ENCODE results near the gene F3. TPM values are rescaled to one million over a fixed set of nuclear protein-coding genes. Genes with fewer than 3 reads are reported as not detected.

Gene F3
- total RNA-seq, 1 experiment from 2014 or later = 296 TPM

DNA sequence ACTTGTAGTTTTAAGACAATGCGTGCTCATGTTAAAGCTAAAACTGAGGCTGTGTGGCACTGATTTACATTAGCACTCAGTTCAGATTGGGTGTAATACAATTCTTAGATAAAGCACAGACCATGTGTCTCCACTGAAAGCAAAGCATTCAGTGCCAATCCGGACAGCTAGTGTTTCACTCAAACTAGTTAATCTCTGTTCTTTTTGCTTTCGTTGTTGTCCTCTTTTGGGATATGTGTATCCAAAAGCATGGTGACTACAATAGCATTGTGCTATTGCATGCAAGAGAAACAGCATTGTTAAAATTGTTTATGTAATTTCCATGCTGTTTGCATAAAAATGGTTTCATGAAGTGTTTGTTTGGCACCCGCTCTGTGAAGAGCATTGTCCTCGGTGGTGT, 54.6 kb downstream of the F3 start:
- CTCF ChIA-PET = interaction anchor here (0.7 to 3.0 kb wide), 4 partner anchors 16 to 318 kb away, joined by 3 to 26 read pairs (median 4); no protein-coding TSS in a partner anchor

GRCh38 chr1:94481473-94481933, 60.1 kb downstream of the F3 start:
- H3K36me3 Mint-ChIP-seq (ENCODE audit: insufficient read depth, unreplicated experiment) = peaks cover 46% of the 10 kb centered on the region
- ChIA-PET CTCF (interaction anchor here (0.6 to 4.7 kb wide), 21 partner anchors 8 to 1304 kb away, joined by 3 to 100 read pairs (median 4); no protein-coding TSS in a partner anchor), POLR2A (interaction anchor here (0.7 to 1.0 kb wide), 2 partner anchors 11 to 323 kb away, joined by 3 to 4 read pairs; no protein-coding TSS in a partner anchor)
- no peaks in the 10 kb centered on the region for H3K27me3 Mint-ChIP-seq (ENCODE audit: insufficient read depth, unreplicated experiment)
- no peaks in the 10 kb centered on the region for H3K9me3 Mint-ChIP-seq (ENCODE audit: unreplicated experiment)
- H3K4me3 Mint-ChIP-seq (ENCODE audit: unreplicated experiment) = no peak overlapping the region
- H3K4me1 Mint-ChIP-seq (ENCODE audit: insufficient read depth, unreplicated experiment) = no peaks in the 10 kb centered on the region
- intact Hi-C loops (cut with micrococcal nuclease) = loop anchor here (1.0 kb wide), 3 partner anchors 321 to 562 kb away; no protein-coding TSS in a partner anchor
- DNase-seq (ENCODE audit: unreplicated experiment) = peak; percentile 78
- H3K27ac Mint-ChIP-seq (ENCODE audit: low read depth, unreplicated experiment) = no peak overlapping the region
- TF ChIP-seq, protein P1, sequence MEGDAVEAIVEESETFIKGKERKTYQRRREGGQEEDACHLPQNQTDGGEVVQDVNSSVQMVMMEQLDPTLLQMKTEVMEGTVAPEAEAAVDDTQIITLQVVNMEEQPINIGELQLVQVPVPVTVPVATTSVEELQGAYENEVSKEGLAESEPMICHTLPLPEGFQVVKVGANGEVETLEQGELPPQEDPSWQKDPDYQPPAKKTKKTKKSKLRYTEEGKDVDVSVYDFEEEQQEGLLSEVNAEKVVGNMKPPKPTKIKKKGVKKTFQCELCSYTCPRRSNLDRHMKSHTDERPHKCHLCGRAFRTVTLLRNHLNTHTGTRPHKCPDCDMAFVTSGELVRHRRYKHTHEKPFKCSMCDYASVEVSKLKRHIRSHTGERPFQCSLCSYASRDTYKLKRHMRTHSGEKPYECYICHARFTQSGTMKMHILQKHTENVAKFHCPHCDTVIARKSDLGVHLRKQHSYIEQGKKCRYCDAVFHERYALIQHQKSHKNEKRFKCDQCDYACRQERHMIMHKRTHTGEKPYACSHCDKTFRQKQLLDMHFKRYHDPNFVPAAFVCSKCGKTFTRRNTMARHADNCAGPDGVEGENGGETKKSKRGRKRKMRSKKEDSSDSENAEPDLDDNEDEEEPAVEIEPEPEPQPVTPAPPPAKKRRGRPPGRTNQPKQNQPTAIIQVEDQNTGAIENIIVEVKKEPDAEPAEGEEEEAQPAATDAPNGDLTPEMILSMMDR (IDR thresholded peaks at IDR 0.05; ENCODE audit: unreplicated experiment) = peak; percentile 71
- no TSS peak for BruUV-seq (replicated peaks)

More for the DNA sequence above, 54.6 kb downstream of the F3 start:
- intact Hi-C loops (cut with micrococcal nuclease) = no loop called here
- Mint-ChIP-seq H3K27ac (ENCODE audit: low read depth, unreplicated experiment) (no peak overlapping the region), H3K36me3 (ENCODE audit: insufficient read depth, unreplicated experiment) (peaks cover 33% of the 10 kb centered on the region), H3K4me1 (ENCODE audit: insufficient read depth, unreplicated experiment) (no peaks in the 10 kb centered on the region), H3K27me3 (ENCODE audit: insufficient read depth, unreplicated experiment) (no peaks in the 10 kb centered on the region), H3K4me3 (ENCODE audit: unreplicated experiment) (no peak overlapping the region), H3K9me3 (ENCODE audit: unreplicated experiment) (no peaks in the 10 kb centered on the region)
- POLR2A ChIA-PET = no interaction called here
- no TSS peak for BruUV-seq (replicated peaks)
- DNase-seq (ENCODE audit: unreplicated experiment) = no peak
- TF ChIP-seq, protein P1 (IDR thresholded peaks at IDR 0.05; ENCODE audit: unreplicated experiment) = no peak

DNA sequence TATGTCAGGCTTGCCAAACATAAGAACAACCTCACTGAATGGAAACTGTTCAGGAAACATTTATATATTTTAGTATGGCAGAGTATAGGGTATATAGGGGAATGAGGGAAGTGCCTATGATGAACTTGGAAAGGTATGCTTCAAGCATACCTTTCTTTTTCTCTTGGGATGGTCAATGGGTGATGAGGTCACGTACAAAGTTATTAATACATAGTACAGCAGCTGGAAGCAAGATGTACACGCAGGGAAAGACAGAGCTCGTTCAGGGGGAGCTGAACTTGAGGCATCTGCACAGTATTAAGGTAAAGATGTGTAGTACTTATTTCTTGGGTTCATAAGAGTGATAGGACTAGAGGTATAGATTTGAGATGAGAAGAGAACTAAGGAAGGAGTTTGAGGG, 61.9 kb downstream of the F3 start:
- Mint-ChIP-seq H3K36me3 (ENCODE audit: insufficient read depth, unreplicated experiment) (peaks cover 51% of the 10 kb centered on the region), H3K27me3 (ENCODE audit: insufficient read depth, unreplicated experiment) (no peaks in the 10 kb centered on the region), H3K4me1 (ENCODE audit: insufficient read depth, unreplicated experiment) (no peaks in the 10 kb centered on the region), H3K27ac (ENCODE audit: low read depth, unreplicated experiment) (no peak overlapping the region), H3K9me3 (ENCODE audit: unreplicated experiment) (no peaks in the 10 kb centered on the region), H3K4me3 (ENCODE audit: unreplicated experiment) (no peak overlapping the region)
- intact Hi-C loops (cut with micrococcal nuclease) = no loop called here
- DNase-seq (ENCODE audit: unreplicated experiment) = no peak
- ChIA-PET POLR2A (no interaction called here), CTCF (interaction anchor here (0.6 to 4.7 kb wide), 5 partner anchors 35 to 564 kb away, joined by 3 to 100 read pairs (median 3); no protein-coding TSS in a partner anchor)
- no TSS peak for BruUV-seq (replicated peaks)
- TF ChIP-seq, protein P1 (IDR thresholded peaks at IDR 0.05; ENCODE audit: unreplicated experiment) = no peak

Other genes with a start within 250 kb of the F3 start
- 26.5 and 32.5 TPM in 2 replicates for gene ABCD3, start 123.4 kb downstream of the F3 start, total RNA-seq (2022)